GM19025 (cell line): ENCODE data around the gene LIMK2.
"Not testable (repeated sequence)": the region's sequence is repeated elsewhere in the genome, so short reads cannot be mapped to it uniquely, and the experiment has no call there.

Experiments
- ATAC-seq: cut with Tn5 transposase; IDR thresholded peaks from one replicate; pipeline ENCODE4 v1.9.1; 2021; ENCODE audit warnings: mild to moderate bottlenecking, low read depth, moderate library complexity; ENCODE audit not compliant: unreplicated experiment

LIMK2 gene

GRCh38 chr22:31210556-31211421 is 1.3 kb upstream of the LIMK2 start:
- ATAC-seq: no peak

GRCh38 chr22:31211482-31211861 is 626 bp upstream of the LIMK2 start:
- no peak for ATAC-seq

- ATAC-seq: no peak
Observed at GRCh38 chr22:31212783-31213629, 908 bp downstream of the LIMK2 start.

GRCh38 chr22:31215018-31215535 is 3.0 kb downstream of the LIMK2 start:
- ATAC-seq: no peak

GRCh38 chr22:31218565-31219262 is 6.6 kb downstream of the LIMK2 start:
- no peak for ATAC-seq

GRCh38 chr22:31221084-31221483 is 9.0 kb downstream of the LIMK2 start:
- no peak for ATAC-seq

- ATAC-seq: no peak
Observed at GRCh38 chr22:31222736-31223135, 10.6 kb downstream of the LIMK2 start.

- ATAC-seq: no peak
Observed at GRCh38 chr22:31223786-31224191, 11.7 kb downstream of the LIMK2 start.

- not testable (repeated sequence) for ATAC-seq
Observed at GRCh38 chr22:31224691-31225090, 12.6 kb downstream of the LIMK2 start.

GRCh38 chr22:31227186-31227585 is 15.1 kb downstream of the LIMK2 start:
- ATAC-seq: no peak

- no peak for ATAC-seq
Observed at GRCh38 chr22:31229402-31230079, 17.4 kb downstream of the LIMK2 start.

- no peak for ATAC-seq
Observed at GRCh38 chr22:31230155-31230870, 18.2 kb downstream of the LIMK2 start.

GRCh38 chr22:31230871-31231621 is 18.9 kb downstream of the LIMK2 start:
- no peak for ATAC-seq

- no peak for ATAC-seq
Observed at GRCh38 chr22:31233001-31233400, 20.9 kb downstream of the LIMK2 start.

- ATAC-seq: no peak
Observed at GRCh38 chr22:31235081-31235480, 23.0 kb downstream of the LIMK2 start.

- not testable (repeated sequence) for ATAC-seq
Observed at GRCh38 chr22:31236044-31236443, 23.9 kb downstream of the LIMK2 start.

- no peak for ATAC-seq
Observed at GRCh38 chr22:31238057-31238456, 26.0 kb downstream of the LIMK2 start.

- ATAC-seq: no peak
Observed at GRCh38 chr22:31239771-31240370, 27.8 kb downstream of the LIMK2 start.
